ENCODE results near the gene CLASP2.

Gene CLASP2

GRCh38 chr3:33579178-33579510 lies 138.9 kb downstream of the CLASP2 start:
- Histone ChIP-seq H2BK120ac (ENCODE audit: low read depth, low read length) (no peak overlapping the region), H2AFZ (ENCODE audit: low read length) (no peak overlapping the region), H3K4me1 (ENCODE audit: control insufficient read depth in 2 of 2, insufficient read depth in 1 of 2, low read depth in 1 of 2, low read length in 2 of 2) (peaks cover 6 to 11% of the 10 kb centered on the region in 2 donors), H3K4ac (ENCODE audit: low read length) (no peak overlapping the region), H2BK12ac (ENCODE audit: low read length) (no peak overlapping the region), H3K36me3 (replicated peaks in 1 of 2; ENCODE audit: control insufficient read depth in 2 of 2, insufficient read depth in 2 of 2, low read length in 2 of 2) (peaks cover 0 to 73% of the 10 kb centered on the region in 2 donors), H3K23ac (ENCODE audit: low read depth, low read length, poor library complexity) (no peak overlapping the region), H3K79me1 (ENCODE audit: low read depth, low read length) (no peaks in the 10 kb centered on the region), H3K9ac (ENCODE audit: low read depth, low read length, poor library complexity) (no peak overlapping the region), H3K27me3 (ENCODE audit: control insufficient read depth in 3 of 3, insufficient read depth in 3 of 3, low read depth in 1 of 3, low read length in 3 of 3) (no peaks in the 10 kb centered on the region), H3K27ac (replicated peaks; ENCODE audit: low read length) (peak overlapping the region; percentile 20), H3K4me3 (ENCODE audit: low read length in 2 of 2) (no peak overlapping the region), H2AK5ac (ENCODE audit: low read depth, low read length) (no peak overlapping the region), H3K4me2 (ENCODE audit: insufficient read depth, low read length, poor library complexity, severe bottlenecking) (no peak overlapping the region), H3K14ac (ENCODE audit: low read length) (no peak overlapping the region), H2BK5ac (ENCODE audit: low read length) (no peak overlapping the region), H3K9me3 (replicated peaks in 1 of 2; ENCODE audit: control insufficient read depth in 2 of 2, insufficient read depth in 1 of 2, low read depth in 1 of 2, low read length in 2 of 2) (no peaks in the 10 kb centered on the region), H3K18ac (ENCODE audit: low read length) (no peak overlapping the region), H2BK15ac (ENCODE audit: low read length) (no peak overlapping the region), H4K91ac (ENCODE audit: low read depth, low read length, poor library complexity) (no peak overlapping the region), H4K8ac (ENCODE audit: low read depth, low read length) (no peak overlapping the region)
- DNase-seq (ENCODE audit: low spot score): no peak
- no CpG with 5 or more reads among the region's 1 CpG for WGBS, 2 donors (ENCODE audit: extremely low coverage in 2 of 2, insufficient read length in 2 of 2, insufficient replicate concordance in 1 of 2)

GRCh38 chr3:33578325-33579177 lies 139.5 kb downstream of the CLASP2 start:
- no peak overlapping the region for H3K18ac ChIP-seq (ENCODE audit: low read length)
- no peak overlapping the region for H2BK12ac ChIP-seq (ENCODE audit: low read length)
- no peaks in the 10 kb centered on the region for H3K79me1 ChIP-seq (ENCODE audit: low read depth, low read length)
- no peaks in the 10 kb centered on the region for H3K9me3 ChIP-seq (replicated peaks in 1 of 2; ENCODE audit: control insufficient read depth in 2 of 2, insufficient read depth in 1 of 2, low read depth in 1 of 2, low read length in 2 of 2)
- H3K14ac ChIP-seq (ENCODE audit: low read length): no peak overlapping the region
- H3K4ac ChIP-seq (ENCODE audit: low read length): no peak overlapping the region
- no peak overlapping the region for H2BK5ac ChIP-seq (ENCODE audit: low read length)
- H3K4me3 ChIP-seq (ENCODE audit: low read length in 2 of 2): no peak overlapping the region
- H3K9ac ChIP-seq (ENCODE audit: low read depth, low read length, poor library complexity): no peak overlapping the region
- no peak overlapping the region for H3K4me2 ChIP-seq (ENCODE audit: insufficient read depth, low read length, poor library complexity, severe bottlenecking)
- H2BK120ac ChIP-seq (ENCODE audit: low read depth, low read length): no peak overlapping the region
- H3K36me3 ChIP-seq (replicated peaks in 1 of 2; ENCODE audit: control insufficient read depth in 2 of 2, insufficient read depth in 2 of 2, low read length in 2 of 2): peaks cover 0 to 74% of the 10 kb centered on the region in 2 donors
- H3K27ac ChIP-seq (replicated peaks; ENCODE audit: low read length): peak overlapping the region; percentile 82
- H2BK15ac ChIP-seq (ENCODE audit: low read length): no peak overlapping the region
- H2AK5ac ChIP-seq (ENCODE audit: low read depth, low read length): no peak overlapping the region
- no peak overlapping the region for H4K8ac ChIP-seq (ENCODE audit: low read depth, low read length)
- H4K91ac ChIP-seq (ENCODE audit: low read depth, low read length, poor library complexity): no peak overlapping the region
- peak; percentile 14 for DNase-seq (ENCODE audit: low spot score)
- no peaks in the 10 kb centered on the region for H3K27me3 ChIP-seq (ENCODE audit: control insufficient read depth in 3 of 3, insufficient read depth in 3 of 3, low read depth in 1 of 3, low read length in 3 of 3)
- no peak overlapping the region for H2AFZ ChIP-seq (ENCODE audit: low read length)
- peaks cover 6 to 11% of the 10 kb centered on the region in 2 donors for H3K4me1 ChIP-seq (ENCODE audit: control insufficient read depth in 2 of 2, insufficient read depth in 1 of 2, low read depth in 1 of 2, low read length in 2 of 2)
- no CpG with 5 or more reads among the region's 2 CpGs for WGBS, 2 donors (ENCODE audit: extremely low coverage in 2 of 2, insufficient read length in 2 of 2, insufficient replicate concordance in 1 of 2)
- no peak overlapping the region for H3K23ac ChIP-seq (ENCODE audit: low read depth, low read length, poor library complexity)

GRCh38 chr3:33577588-33577987 lies 140.5 kb downstream of the CLASP2 start:
- no peak overlapping the region for H4K8ac ChIP-seq (ENCODE audit: low read depth, low read length)
- H3K4me2 ChIP-seq (ENCODE audit: insufficient read depth, low read length, poor library complexity, severe bottlenecking): no peak overlapping the region
- H3K9ac ChIP-seq (ENCODE audit: low read depth, low read length, poor library complexity): no peak overlapping the region
- no peak overlapping the region for H2BK120ac ChIP-seq (ENCODE audit: low read depth, low read length)
- H3K14ac ChIP-seq (ENCODE audit: low read length): no peak overlapping the region
- H3K4me3 ChIP-seq (ENCODE audit: low read length in 2 of 2): no peak overlapping the region
- H3K18ac ChIP-seq (ENCODE audit: low read length): no peak overlapping the region
- H2BK15ac ChIP-seq (ENCODE audit: low read length): no peak overlapping the region
- WGBS, 2 donors (ENCODE audit: extremely low coverage in 2 of 2, insufficient read length in 2 of 2, insufficient replicate concordance in 1 of 2): no CpG with 5 or more reads among the region's 1 CpG
- H2AK5ac ChIP-seq (ENCODE audit: low read depth, low read length): no peak overlapping the region
- peak; percentile 47 for DNase-seq (ENCODE audit: low spot score)
- H4K91ac ChIP-seq (ENCODE audit: low read depth, low read length, poor library complexity): no peak overlapping the region
- H3K36me3 ChIP-seq (replicated peaks in 1 of 2; ENCODE audit: control insufficient read depth in 2 of 2, insufficient read depth in 2 of 2, low read length in 2 of 2): peaks cover 3 to 73% of the 10 kb centered on the region in 2 donors
- no peaks in the 10 kb centered on the region for H3K9me3 ChIP-seq (replicated peaks in 1 of 2; ENCODE audit: control insufficient read depth in 2 of 2, insufficient read depth in 1 of 2, low read depth in 1 of 2, low read length in 2 of 2)
- H2BK12ac ChIP-seq (ENCODE audit: low read length): no peak overlapping the region
- H3K23ac ChIP-seq (ENCODE audit: low read depth, low read length, poor library complexity): no peak overlapping the region
- no peak overlapping the region for H3K4ac ChIP-seq (ENCODE audit: low read length)
- H2AFZ ChIP-seq (ENCODE audit: low read length): no peak overlapping the region
- peak overlapping the region; percentile 44 for H3K27ac ChIP-seq (replicated peaks; ENCODE audit: low read length)
- H3K4me1 ChIP-seq (ENCODE audit: control insufficient read depth in 2 of 2, insufficient read depth in 1 of 2, low read depth in 1 of 2, low read length in 2 of 2): peaks cover 6 to 11% of the 10 kb centered on the region in 2 donors
- H3K79me1 ChIP-seq (ENCODE audit: low read depth, low read length): no peaks in the 10 kb centered on the region
- H2BK5ac ChIP-seq (ENCODE audit: low read length): no peak overlapping the region
- H3K27me3 ChIP-seq (ENCODE audit: control insufficient read depth in 3 of 3, insufficient read depth in 3 of 3, low read depth in 1 of 3, low read length in 3 of 3): no peaks in the 10 kb centered on the region

- Histone ChIP-seq H4K91ac (ENCODE audit: low read depth, low read length, poor library complexity) (no peak overlapping the region), H3K4me1 (ENCODE audit: control insufficient read depth in 2 of 2, insufficient read depth in 1 of 2, low read depth in 1 of 2, low read length in 2 of 2) (peaks cover 6 to 8% of the 10 kb centered on the region in 2 donors), H3K9me3 (replicated peaks in 1 of 2; ENCODE audit: control insufficient read depth in 2 of 2, insufficient read depth in 1 of 2, low read depth in 1 of 2, low read length in 2 of 2) (no peaks in the 10 kb centered on the region), H3K27ac (replicated peaks; ENCODE audit: low read length) (peak overlapping the region; percentile 74), H3K9ac (ENCODE audit: low read depth, low read length, poor library complexity) (no peak overlapping the region), H3K23ac (ENCODE audit: low read depth, low read length, poor library complexity) (no peak overlapping the region), H2BK15ac (ENCODE audit: low read length) (no peak overlapping the region), H2AK5ac (ENCODE audit: low read depth, low read length) (no peak overlapping the region), H3K4ac (ENCODE audit: low read length) (no peak overlapping the region), H3K79me1 (ENCODE audit: low read depth, low read length) (no peaks in the 10 kb centered on the region), H3K18ac (ENCODE audit: low read length) (no peak overlapping the region), H3K36me3 (replicated peaks in 1 of 2; ENCODE audit: control insufficient read depth in 2 of 2, insufficient read depth in 2 of 2, low read length in 2 of 2) (peaks cover 3 to 69% of the 10 kb centered on the region in 2 donors), H3K27me3 (ENCODE audit: control insufficient read depth in 3 of 3, insufficient read depth in 3 of 3, low read depth in 1 of 3, low read length in 3 of 3) (no peaks in the 10 kb centered on the region), H3K4me3 (ENCODE audit: low read length in 2 of 2) (no peak overlapping the region), H4K8ac (ENCODE audit: low read depth, low read length) (no peak overlapping the region), H3K4me2 (ENCODE audit: insufficient read depth, low read length, poor library complexity, severe bottlenecking) (no peak overlapping the region), H3K14ac (ENCODE audit: low read length) (no peak overlapping the region), H2BK5ac (ENCODE audit: low read length) (no peak overlapping the region), H2BK120ac (ENCODE audit: low read depth, low read length) (no peak overlapping the region), H2AFZ (ENCODE audit: low read length) (no peak overlapping the region), H2BK12ac (ENCODE audit: low read length) (no peak overlapping the region)
- DNase-seq (ENCODE audit: low spot score): no peak
- no CpG with 5 or more reads among the region's 3 CpGs for WGBS, 2 donors (ENCODE audit: extremely low coverage in 2 of 2, insufficient read length in 2 of 2, insufficient replicate concordance in 1 of 2)
Measured at GRCh38 chr3:33577173-33577572, 140.9 kb downstream of the CLASP2 start.

All from neuronal stem cell (in vitro differentiated cells).